ENCODE data around the gene MCF2L.

MCF2L gene

DNA sequence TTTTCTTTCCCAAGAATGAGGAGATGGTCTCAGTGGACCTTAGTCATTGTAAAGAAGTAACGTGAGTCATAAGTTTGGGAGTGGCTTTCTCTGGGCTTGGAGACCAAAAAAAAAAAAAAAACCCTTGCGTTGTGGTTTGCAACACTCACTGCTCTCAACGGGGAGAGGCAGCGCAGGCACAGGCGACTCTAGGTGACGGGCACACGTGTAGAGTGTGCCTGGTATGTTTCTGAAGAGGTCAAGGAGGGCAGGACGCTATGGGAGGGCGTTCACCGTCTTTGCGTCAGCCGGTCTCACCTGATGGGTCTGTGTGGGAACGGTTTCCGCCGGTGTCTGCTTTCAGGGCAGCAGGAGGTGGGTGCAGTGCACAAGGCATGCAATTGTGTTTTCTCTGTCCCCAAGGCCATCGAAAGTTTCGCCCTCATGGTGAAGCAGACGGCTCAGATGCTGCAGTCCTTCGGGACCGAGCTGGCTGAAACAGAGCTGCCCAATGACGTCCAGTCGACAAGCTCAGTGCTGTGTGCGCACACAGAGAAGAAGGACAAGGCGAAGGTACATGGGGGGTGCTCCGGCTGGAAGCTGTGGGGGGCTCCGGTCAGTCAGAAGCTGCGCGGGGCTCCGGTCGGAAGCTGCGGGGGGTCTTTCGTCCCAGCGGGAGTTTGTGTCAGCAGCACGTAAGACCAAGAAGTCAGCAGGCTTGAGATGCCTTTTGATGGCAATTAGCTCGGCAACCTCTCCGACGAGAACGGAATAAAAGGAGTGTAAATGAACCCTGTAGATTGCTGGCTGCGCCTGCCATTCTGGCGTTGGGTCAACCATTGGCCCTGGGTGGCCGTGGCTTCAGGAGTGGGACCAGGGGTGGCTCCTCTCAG is 95.8 kb downstream of the MCF2L start:
- no peak overlapping the region for H3K4me3 ChIP-seq (ENCODE audit: low read depth, low read length)
- DNase-seq (ENCODE audit: low read depth): no peak
- TF ChIP-seq, protein P1, sequence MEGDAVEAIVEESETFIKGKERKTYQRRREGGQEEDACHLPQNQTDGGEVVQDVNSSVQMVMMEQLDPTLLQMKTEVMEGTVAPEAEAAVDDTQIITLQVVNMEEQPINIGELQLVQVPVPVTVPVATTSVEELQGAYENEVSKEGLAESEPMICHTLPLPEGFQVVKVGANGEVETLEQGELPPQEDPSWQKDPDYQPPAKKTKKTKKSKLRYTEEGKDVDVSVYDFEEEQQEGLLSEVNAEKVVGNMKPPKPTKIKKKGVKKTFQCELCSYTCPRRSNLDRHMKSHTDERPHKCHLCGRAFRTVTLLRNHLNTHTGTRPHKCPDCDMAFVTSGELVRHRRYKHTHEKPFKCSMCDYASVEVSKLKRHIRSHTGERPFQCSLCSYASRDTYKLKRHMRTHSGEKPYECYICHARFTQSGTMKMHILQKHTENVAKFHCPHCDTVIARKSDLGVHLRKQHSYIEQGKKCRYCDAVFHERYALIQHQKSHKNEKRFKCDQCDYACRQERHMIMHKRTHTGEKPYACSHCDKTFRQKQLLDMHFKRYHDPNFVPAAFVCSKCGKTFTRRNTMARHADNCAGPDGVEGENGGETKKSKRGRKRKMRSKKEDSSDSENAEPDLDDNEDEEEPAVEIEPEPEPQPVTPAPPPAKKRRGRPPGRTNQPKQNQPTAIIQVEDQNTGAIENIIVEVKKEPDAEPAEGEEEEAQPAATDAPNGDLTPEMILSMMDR (IDR thresholded peaks at IDR 0.05; ENCODE audit: low read depth, low read length, missing control alignments): no peak

DNA sequence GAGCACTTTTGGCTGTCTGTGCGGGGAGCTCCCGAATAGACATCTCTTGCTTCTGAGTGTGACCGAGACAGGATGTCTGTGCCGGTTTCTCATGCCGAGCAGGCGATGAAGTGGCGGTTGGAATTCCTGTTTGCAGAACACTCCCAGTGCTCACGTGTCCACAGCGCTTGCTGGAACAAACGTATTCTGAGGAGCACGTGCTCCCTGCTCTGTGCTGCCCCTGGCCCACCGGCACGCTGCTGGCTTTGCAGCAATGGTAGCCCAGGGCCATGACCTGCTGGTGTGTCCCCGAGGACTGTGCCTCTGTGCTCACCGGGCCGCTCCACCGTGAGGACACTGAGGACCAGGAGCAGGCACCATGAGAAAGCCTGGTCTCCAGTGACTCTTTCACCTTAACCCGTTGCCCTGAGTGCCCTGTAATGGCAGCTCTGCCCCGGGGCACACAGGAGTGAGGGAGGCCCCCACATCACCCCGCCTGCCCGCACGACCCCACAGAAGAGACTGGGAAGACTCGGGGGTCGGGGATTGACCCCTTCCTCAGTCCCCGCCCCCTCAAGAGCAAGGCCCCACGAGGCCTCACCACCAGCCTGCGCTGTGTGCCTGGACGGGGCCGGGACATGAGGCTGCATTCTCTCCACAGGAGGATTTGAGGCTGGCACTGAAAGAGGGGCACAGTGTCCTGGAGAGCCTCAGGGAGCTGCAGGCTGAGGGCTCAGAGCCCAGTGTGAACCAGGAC is 96.6 kb downstream of the MCF2L start:
- DNase-seq (ENCODE audit: low read depth): no peak
- TF ChIP-seq, protein P1 (IDR thresholded peaks at IDR 0.05; ENCODE audit: low read depth, low read length, missing control alignments): no peak
- H3K4me3 ChIP-seq (ENCODE audit: low read depth, low read length): no peak overlapping the region

DNA sequence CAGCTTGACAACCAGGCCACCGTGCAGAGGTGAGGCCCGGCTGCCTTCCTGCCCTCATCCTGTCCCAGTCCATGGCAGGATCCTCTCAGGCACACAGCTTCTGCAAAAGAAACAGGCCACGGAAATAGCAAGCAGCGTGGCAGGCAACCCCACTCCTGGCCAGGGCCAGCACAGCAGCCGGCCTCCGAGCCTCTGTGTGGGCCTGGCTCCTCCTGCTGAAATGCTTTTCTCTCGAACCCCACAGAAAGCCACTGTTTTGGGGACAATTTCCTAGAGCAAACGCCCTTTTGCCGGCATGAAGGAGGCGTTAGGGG is 97.1 kb downstream of the MCF2L start:
- TF ChIP-seq, protein P1 (IDR thresholded peaks at IDR 0.05; ENCODE audit: low read depth, low read length, missing control alignments): no peak
- no peak for DNase-seq (ENCODE audit: low read depth)
- H3K4me3 ChIP-seq (ENCODE audit: low read depth, low read length): no peak overlapping the region

DNA sequence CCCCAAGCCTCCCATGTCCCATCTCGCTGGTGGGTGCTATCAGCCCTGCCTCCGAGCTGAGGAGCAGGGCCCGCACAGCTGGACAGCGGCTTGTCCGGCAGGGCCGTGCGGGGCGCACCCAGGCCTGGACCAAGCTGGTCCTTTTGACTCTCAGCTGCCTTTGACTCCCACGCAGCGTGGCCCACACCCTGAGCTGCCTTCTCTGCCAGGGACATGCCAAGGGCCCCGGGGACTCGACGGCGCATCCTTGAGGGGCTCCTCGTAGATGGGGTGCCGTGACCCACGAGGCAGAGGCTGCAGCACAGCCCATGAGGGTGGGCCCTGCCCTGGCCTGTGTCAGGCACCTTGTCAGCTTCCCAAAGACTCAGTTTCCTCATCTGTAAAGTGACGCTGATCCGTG is 97.7 kb downstream of the MCF2L start:
- H3K4me3 ChIP-seq (ENCODE audit: low read depth, low read length): no peak overlapping the region
- no peak for DNase-seq (ENCODE audit: low read depth)
- TF ChIP-seq, protein P1 (IDR thresholded peaks at IDR 0.05; ENCODE audit: low read depth, low read length, missing control alignments): no peak

DNA sequence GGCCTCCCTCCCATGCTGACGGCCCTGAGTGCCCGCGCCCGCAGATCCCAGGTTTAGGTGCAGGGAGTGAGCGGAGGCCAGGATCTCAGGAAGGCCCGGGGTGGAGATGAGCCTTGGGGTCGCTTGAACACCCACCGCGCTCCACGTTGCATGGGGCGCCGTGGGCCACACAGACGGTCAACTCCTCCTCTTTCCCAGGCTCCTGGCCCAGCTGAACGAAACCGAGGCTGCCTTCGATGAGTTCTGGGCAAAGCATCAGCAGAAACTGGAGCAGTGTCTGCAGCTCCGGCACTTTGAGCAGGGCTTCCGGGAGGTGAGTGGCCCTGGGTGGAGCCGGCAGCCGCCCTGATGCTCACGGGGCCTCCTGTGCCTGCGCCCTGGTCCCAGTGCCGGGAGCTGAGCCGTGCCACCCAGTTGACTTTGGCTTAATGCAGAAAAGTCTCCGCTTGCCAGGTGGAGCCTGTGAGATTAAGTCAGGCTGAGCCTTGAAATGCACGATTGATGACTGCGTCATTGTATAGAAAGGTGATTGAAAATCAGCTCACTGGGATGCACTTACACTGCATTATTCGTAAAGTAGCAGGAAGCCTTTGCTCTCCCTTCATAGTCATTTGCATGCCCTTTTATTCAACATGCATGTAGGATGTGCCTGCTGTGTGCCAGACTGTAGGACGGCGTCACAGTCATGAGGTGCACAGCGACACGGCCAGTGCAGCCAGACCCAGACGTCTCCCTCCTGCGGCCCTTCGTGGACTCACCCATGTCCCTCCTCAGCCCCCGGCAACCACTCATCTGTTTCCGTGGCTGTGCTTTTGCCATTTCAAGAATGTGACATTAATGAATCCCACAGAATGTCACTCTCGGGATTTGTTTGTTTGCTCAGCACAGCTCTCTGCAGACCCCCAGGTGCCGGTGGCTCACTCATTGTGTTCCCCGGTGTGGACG is 101.1 kb downstream of the MCF2L start:
- no peak overlapping the region for H3K4me3 ChIP-seq (ENCODE audit: low read depth, low read length)
- DNase-seq (ENCODE audit: low read depth): no peak
- TF ChIP-seq, protein P1 (IDR thresholded peaks at IDR 0.05; ENCODE audit: low read depth, low read length, missing control alignments): no peak

DNA sequence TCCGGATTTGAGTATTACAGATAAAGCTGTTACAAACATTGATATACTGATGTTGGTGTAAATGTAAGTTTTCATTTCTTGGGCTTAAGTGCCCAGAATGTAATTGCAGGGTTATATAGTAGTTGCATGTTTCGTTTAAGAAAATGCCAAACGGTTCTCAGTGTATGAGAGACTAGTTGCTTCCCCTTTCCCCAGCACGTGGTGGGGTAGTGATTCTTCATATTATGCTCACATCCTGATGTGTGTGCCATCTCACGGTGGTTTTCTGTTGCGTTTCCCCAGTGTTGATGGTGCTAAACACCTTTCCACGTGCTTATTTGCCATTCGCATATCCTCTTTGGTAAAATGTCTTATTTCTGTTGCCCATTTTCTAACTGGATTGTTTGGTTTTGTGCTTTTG is 101.8 kb downstream of the MCF2L start:
- TF ChIP-seq, protein P1 (IDR thresholded peaks at IDR 0.05; ENCODE audit: low read depth, low read length, missing control alignments): no peak
- DNase-seq (ENCODE audit: low read depth): no peak

More for the DNA sequence above, 101.8 kb downstream of the MCF2L start:
- H3K4me3 ChIP-seq (ENCODE audit: low read depth, low read length): no peak overlapping the region

Data from GM12864 (cell line).